ENCODE results near the gene JDP2.

The JDP2 gene

DNA sequence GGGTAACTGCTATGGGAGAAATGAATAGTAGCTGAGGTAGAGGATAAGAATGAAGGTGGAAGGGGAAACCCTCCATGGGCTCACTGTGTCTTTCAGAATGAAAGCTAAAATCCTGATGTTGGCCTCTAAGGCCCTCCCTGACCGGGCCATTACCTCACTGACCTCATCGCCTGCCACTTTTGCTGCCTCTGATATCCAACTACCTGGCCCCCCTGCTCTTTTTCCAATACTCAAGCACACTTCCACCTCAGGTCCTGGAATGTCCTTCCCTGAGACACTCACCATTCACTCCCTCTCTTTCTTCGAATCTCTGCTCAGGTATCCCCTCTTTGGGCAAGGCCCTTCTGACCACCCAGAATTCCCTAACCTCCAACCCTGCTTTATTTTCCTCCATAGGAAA lies 93.0 kb downstream of the JDP2 start:
- no peak for DNase-seq

DNA sequence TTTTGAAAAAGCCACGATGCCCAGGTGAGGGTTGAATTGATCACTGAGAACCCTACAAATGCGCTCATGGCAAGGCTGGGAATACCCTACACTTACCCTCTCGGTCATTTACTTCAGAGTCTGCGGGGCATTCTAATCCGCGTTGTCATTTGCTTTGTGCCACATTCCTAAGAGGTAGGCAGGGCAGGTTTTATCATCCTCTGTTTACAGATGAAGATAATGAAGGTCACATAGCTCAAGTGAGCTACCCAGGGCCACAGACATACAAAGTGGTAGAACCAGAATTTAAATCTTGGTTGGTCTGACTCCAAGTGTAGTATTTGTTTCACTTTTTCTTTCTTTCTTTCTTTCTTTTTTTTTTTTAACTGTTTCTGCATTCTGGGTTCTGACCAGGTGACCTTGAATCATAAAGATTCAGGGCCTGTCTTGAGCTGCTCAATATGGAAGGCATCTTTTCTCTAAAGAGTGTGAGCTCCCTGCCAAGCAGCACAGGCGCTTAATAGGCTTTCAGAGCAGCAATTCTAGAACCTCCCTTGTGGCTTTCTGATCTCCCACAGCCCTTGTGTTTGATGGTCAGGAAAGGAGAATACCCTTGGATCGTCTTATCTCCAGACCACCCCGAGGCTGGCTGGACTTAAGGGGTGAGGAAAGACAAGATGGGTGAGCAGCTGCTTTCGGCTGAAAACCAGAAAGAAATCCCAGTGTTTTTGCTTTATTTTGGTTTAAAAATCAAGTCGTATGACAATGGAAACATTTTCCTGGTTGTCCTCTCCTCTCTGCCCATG lies 93.8 kb downstream of the JDP2 start:
- DNase-seq: peak; percentile 35

DNA sequence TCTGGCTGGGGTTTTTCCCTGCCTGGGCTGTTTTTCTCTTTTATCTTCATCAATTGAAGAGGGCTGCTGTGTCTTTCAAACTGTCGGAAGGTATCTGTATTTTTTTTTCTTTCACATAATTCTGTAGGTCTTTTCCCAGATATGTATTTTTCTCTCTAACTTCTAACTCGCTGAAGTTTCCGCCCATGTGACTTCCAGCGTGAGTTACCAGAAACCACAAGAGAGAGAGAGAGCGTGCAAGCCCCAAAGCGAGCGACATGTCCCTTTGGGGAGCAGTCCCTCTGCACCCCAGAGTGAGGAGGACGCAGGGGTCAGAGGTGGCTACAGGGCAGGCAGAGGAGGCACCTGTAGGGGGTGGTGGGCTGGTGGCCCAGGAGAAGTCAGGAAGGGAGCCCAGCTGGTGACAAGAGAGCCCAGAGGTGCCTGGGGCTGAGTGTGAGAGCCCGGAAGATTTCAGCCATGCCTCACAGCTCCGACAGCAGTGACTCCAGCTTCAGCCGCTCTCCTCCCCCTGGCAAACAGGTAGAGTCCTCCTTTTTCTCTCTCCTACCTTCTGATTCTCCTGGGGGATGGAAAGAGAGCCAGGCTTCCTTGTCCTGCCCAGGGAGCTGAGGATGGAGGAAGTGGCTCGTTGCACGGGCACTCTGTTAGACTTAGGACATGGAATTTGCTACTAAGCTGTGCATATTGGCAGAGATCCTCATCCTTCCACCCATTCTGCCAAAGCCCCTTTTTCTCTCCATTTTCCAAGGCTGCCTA lies 94.6 kb downstream of the JDP2 start, which contains the start of gene BATF:
TSS of gene BATF (plus strand) at position 246 of the 759 bp plus-strand sequence. CDS start at position 460, 214 bp downstream.
- peak; percentile 92 for DNase-seq

DNA sequence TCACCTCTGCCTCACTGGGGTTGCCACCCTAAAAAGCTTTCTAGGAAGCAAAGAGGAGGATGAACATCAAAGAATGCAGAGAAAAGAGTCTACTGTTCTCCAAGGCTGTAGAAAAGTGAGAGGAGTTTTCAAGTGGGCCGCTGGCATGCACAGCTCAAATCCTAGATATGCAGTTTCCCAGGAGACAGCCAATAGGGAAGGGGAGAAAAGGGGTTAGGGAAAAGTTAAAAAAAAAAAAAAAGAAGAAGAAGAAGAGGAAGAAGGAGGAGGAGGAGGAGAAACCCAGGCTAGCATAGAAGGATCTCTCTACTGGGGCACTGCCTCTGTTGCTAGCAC lies 95.1 kb downstream of the JDP2 start:
- DNase-seq: no peak
